IPS-11a (cell line): ENCODE results near the gene ERBIN.
"Not testable (repeated sequence)": the region's sequence is repeated elsewhere in the genome, so short reads cannot be mapped to it uniquely, and the experiment has no call there.

Source experiments
- H3K4me3 ChIP-seq: one replicate; pipeline ENCODE4 v1.5.1; 2013; ENCODE audit warnings: low read depth, low read length, control low read depth

The ERBIN gene

DNA sequence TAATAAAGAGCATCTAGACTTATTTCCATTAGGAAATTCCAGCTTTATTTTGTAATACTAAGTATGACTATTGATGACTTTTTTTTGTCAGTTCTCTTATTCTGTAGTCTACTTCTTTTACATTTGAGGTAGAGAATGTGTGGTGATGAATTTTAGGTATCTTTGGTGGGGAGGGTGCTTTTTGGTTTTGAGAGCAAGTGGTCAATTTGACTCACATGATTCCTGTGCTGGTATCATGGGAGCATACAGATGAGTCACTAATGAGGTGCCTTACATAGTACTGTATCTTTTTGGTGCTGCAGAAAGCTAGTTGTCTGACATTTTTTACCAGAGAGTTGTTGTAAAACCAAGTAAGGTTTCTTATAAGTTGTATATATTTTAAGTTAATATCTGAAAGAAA lies 35.3 kb downstream of the ERBIN start:
- H3K4me3 ChIP-seq = no peak overlapping the region

DNA sequence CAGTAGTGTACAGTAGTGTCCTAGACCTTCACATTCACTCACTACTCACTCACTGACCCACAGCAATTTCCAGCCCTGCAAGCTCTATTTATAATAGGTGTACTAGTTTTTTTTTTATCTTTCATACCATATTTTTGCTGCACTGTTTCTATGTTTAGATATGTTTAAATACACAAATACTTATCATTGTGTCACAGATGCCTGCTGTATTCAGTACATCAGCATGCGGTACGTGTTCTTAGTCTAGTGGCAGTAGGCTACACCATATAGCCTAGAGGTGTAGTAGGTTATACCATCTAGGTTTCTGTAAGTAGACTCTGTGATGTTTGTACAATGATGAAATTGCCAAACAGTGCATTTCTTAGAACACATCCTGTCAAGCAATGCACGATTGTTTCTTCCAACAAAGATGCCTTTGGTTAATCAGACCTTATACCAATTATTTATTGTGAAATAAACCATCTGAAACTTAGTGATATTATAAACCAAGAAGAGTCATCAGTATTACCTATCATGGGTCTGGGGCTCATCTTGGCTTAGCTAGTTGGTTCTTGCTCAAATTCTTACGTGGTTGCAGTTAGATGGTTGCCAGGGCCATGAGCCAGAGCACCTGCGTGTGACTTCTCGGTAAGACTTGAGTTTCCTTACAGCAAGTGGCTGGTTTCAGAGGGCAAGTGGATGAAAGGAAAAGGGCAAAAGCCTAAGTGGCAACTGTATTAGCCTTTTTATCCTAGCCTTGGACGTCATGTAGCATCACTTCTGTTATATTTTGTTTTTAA lies 41.1 kb downstream of the ERBIN start:
- no peak overlapping the region for H3K4me3 ChIP-seq

DNA sequence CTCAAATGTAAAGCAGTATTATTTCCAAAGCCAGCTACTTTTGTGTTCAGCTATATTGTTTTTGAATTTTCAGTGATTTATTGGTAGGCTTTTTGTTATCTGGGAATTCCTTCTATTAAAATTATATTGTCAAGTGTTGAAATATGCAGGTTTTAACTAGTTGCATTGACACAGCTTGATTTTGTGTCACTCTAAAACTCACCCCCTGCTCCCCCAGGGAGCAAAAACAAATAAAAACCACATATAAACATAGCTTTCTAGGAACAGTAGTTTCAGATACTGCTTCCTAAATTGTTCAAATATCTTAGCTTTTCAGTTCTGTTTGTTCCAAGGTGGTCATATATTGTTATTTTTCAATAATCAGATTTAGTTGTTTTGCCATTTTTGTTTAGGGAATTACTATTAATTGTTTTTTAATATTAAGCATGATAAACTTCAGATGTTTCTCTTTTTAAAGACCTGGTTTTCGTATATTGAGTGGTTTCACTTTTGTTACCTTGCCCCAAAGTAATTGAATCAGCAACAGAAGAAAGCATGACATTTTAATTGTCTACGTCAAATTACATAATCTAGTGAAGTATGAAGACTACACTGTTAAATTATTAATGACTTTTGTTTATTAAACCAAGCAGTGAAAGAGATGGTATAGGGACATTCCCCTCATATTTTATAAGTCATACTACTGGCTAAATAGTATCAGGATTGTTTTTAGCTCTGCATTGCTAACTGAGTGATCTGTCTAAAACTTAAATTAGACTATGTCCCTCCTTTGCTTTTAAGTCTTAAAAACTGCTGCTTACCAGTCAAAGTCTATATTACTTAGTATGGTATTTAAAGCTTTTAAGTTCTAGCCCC lies 43.4 kb downstream of the ERBIN start:
- H3K4me3 ChIP-seq = no peak overlapping the region

DNA sequence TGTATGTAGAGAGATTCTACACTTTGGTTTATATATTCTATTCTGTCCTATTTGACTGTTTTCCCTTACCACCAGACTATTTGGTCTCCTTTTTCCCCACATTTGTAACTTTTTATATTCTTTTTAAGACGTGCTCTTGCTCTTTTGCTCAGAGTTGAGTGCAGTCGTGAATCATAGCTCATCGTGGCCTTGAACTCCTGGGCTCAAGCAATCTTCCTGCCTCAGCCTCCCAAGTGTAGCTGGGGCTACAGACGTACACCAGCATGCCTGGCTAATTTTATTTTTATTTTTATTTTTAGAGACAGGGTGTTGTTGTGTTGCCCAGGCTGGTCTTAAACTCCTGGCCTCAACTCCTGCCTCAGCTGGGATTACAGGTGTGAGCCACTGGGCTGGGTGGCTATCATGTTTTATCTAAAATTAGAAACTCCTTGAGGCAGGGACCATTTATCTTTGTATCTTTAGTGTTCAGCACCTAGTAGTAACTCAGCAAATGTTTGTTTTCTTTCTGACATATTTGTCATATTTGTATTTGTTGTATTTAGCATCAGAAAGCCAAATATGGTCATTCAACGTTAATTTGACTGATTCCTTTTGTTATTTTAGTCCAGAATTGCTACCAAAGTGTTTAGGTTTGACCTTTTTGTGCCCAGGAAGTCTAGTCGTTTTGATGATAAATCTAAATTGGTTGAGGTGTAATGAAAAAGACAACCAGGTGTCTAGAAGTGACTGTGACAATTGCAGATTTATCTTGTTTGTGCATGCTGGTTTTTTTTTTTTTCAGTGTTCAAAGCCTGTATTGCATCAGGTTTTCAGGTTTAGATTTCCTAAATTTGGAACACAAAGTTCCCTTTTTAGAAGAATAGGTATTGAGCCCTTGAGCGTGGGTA lies 44.3 kb downstream of the ERBIN start:
- no peak overlapping the region for H3K4me3 ChIP-seq

DNA sequence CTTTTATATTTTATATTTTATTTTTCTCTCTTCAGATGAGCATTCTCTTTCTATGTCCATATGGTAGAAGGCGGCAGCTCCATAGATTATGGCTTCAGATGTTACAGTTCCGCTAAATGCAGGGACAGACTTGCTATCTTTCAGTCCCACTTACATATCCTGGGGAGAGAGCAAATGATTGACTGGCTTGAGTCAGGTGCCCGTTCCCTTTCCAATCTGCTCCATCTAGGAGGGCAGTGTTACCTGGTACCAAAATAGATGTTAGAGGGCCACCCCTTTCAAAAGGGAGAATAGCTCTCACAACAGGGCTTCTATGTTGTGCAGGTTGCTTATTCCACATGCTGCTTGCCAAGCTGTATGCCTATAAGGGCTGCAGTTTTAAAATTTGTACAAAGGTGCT lies 45.3 kb downstream of the ERBIN start:
- H3K4me3 ChIP-seq = no peak overlapping the region

DNA sequence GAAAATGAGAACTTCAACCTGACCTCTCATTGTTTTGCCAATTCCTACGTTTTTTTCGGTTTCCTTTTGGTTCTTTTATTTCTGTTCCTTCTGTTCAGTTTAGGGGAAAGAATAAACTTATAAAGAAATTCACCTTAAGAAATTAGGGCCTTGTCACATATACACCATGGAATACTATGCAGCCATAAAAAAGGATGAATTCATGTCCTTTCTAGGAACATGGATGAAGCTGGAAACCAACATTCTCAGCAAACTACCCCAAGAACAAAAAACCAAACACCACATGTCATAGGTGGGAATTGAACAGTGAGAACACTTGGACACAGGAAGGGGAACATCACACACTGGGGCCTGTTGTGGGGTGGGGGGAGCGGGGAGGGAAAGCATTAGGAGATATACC lies 46.5 kb downstream of the ERBIN start:
- H3K4me3 ChIP-seq = not testable (repeated sequence)

DNA sequence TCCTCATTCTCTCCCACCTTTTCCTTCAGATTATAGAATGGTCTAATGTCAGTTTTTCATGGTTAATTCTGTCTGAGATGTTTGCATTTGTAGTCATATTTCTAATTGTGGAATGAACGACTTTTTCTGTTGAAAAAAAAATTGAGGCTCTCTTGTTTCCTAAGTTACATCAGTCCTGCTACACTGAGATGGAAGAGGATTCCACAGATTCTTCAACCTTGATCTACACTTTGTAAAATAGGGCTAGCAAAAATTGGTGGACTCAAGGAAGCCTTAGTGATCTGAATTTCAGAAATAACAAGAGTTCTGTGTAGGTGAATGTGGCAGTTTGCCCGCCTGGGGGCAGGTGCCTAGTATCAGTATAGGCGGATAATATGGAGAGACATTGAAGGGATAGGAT lies 51.9 kb downstream of the ERBIN start:
- H3K4me3 ChIP-seq = no peak overlapping the region

DNA sequence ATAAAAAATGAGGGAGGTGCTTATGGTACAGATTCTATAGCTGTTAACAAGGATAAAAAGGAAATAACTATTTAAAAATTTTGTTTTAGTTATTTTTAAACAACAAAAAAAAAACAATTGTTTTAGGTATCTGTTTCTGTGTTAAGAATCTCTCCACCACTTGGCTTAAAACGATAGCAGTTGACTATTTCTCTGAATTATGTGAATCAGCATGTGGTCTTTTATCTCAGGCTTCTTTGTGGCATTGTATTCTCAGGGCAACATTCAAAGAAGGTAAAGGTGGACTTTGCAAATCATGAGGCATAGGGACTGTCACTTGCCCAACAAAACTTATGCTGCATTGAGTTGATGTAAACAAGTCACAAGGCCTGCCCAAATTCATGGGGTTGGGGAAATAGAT lies 55.2 kb downstream of the ERBIN start:
- H3K4me3 ChIP-seq = no peak overlapping the region

DNA sequence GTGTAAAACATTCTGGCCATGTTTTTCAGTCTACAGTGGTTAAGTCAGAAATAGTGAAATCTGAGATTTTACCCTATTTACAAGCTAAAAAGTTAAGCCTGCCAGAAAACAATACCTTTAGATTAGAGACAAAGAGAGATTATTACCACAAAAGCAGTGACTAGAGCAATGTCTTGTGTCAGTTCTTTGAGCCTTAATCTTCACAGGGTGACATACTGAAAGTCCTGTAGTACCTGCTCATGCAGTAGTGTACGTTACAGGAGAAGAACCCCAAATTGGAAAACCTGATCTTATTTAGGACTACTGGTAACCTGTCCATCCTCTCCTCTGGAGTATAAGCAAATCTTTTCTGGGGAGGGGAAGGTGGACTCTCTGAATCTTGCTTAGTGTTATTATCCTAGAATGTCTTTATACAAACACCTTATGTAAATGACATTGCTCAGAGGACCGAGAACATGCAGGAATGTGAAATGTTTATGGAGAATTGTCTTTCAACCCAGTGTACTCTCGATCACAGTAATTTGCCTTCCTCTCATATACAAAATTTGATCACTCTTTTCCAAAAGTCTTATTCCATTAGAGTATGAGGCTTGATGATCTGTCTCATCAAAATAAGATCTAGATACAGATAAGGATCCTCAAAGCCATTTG lies 55.7 kb downstream of the ERBIN start:
- no peak overlapping the region for H3K4me3 ChIP-seq

DNA sequence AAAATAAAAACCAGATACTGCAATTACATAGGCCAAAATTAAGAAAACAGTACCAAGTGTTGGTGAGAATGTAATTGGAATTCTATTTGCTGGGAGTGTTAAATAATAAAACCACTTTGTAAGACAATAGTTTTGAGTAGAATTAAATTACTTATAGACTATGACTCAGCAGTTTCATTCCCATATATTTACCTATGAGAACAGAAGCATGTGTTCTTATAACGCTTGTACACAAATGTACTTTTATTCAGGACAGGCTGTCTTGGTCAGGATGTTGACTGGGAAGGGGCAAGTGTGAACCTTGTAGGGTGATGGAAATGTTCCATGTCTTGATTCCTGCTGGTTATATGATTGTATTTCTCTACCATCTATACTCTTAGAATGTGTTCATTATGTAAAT lies 56.3 kb downstream of the ERBIN start:
- no peak overlapping the region for H3K4me3 ChIP-seq

DNA sequence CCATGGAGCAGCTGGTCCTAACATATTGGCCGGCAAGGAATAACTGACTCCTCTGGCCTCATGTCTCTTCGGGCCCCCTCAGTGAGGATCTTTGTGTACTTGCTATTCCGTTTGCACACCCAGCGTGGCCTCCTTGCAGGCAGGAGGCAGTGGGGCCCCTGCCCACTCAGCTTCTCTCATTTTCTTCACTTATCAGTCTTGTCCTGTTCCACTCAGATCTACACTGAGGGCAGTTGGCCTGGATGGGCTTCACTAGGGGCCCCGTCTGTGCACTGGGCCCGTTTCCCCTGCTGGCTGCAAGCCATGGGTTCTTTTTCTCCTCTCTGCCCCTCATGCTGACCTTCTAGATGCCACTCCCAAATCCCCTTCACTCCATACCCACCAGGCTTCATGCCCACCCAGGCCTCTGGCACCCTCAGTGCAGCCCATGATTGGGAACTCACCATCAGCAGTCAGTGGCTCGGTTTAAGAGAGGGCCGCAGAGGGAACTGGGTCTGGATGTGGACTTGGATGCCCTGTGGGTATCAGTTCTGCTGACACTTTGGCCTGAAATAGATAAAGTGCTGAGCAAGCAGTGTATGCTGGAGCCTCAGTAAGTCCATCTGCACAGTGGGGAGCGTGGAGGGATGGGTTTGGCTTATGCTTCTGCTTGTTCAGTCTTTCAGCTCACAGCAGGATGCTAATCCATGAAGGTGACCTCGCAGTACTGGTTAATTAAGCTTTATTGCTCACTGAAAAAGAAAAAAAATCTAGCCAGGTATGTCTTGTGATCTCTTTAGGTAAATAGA lies 57.9 kb downstream of the ERBIN start:
- no peak overlapping the region for H3K4me3 ChIP-seq

DNA sequence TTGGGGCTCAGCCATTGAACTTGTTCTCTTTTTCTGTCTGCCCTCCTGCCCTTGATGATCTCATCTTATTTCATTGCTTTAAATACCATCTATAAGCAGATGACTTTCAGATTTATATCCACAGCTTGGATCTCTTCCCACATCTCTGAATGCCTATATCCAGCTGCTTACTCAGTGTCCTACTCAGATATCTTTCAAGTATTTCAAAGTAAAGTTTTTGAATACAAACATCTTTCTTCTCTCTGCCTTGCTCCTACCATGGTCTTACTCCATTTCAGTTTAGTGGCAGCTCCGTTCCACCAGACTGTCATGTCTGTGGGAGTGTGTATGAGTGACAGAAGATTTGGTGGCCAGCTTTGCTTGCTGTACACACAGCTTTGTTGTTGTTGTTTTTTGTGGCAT lies 59.7 kb downstream of the ERBIN start:
- no peak overlapping the region for H3K4me3 ChIP-seq

DNA sequence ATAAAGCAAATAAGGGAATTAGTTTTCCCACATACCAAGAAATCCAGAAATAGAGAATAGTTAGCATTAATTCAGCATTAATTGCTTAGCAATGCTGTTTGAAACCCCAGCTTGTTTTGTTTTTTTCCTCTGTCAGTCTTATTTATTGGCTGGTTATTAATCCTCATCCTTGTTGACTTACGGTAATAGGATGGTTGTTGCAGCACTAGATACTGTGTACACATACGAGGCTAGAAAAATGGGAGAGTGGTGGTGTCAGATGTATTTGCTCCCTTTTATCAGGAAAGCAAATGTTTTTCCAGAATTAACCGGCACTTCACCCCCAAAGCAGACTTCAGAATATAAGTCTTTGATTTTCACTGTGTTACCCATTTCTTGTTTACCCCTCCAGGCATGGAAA lies 60.4 kb downstream of the ERBIN start:
- H3K4me3 ChIP-seq = no peak overlapping the region

DNA sequence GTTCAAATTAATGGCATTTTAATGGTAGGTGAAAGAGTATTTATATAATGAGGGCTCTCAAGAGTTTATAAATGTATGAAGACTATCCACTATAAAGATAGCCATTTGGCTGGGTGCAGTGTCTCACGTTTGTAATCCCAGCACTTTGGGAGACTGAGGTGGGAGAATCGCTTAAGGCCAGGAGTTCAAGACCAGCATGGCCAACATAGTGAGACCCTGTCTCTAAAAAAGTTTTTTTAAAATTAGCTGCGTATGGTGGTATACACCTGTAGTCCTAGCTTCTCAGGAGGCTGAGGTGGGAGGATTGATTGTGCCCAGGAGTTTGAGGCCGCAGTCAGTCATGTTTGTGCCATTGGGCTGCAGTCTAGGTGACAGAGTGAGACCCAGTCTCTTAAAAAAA lies 61.6 kb downstream of the ERBIN start:
- H3K4me3 ChIP-seq = no peak overlapping the region

DNA sequence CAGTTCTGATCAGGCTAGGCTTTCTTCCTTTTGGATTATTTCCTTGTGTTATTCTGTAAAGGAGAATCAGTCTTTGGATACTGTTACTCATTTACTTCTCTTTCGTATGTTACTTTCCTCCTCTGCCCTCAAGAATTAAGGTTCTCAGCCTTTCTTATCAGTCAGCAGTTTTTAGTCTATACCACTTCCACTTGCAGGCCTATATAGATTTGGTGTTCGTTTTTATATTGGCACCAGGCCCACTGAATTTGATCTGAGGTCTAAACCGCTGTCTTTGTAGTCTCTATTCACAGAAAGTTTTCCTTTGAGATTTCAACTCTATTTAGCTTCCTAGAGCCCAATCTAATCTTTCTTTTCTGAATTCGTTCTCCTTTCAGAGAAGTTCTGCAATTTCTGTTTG lies 62.8 kb downstream of the ERBIN start:
- no peak overlapping the region for H3K4me3 ChIP-seq

DNA sequence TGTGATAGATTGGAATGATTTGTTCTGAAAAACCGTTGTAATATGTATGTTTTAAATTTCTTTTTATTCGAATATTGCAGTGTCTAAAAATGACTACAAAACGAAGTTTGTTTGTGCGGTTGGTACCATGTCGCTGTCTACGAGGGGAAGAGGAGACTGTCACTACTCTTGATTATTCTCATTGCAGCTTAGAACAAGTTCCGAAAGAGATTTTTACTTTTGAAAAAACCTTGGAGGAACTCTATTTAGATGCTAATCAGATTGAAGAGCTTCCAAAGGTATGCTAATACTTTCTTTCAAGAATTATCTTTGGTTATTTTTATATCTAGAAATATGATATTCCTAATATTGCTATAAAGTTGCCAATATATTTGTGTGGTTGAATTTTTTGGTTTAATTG lies 66.3 kb downstream of the ERBIN start:
- H3K4me3 ChIP-seq = no peak overlapping the region

DNA sequence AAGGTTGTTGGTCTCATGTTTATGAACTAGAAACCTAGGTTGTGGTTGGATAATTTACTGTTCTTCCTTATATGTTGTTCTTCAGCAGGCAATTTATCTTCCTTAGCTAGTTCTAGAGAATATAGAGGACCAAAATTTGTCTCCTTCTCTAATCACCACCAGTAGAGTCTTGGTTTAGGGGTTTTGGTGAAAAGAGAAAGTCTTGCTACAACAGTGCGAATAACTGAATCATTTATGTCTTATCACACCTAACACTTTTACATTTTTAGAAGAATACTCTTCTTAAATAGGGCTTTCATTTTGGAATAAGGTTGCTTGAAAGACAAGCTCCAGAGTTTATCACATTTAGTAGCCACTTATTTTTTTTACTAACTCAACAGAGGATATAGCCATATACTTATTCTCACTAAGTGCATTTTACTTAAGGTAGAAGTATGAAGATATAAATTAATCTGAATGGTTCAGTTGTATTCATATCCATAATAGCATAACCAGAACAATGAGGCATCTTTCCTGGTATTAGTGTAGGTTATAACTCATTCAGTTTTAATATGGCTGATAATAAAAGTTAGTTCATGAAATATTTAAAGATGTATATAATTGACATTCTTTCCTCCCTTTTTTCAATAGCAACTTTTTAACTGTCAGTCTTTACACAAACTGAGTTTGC lies 67.9 kb downstream of the ERBIN start:
- H3K4me3 ChIP-seq = no peak overlapping the region

DNA sequence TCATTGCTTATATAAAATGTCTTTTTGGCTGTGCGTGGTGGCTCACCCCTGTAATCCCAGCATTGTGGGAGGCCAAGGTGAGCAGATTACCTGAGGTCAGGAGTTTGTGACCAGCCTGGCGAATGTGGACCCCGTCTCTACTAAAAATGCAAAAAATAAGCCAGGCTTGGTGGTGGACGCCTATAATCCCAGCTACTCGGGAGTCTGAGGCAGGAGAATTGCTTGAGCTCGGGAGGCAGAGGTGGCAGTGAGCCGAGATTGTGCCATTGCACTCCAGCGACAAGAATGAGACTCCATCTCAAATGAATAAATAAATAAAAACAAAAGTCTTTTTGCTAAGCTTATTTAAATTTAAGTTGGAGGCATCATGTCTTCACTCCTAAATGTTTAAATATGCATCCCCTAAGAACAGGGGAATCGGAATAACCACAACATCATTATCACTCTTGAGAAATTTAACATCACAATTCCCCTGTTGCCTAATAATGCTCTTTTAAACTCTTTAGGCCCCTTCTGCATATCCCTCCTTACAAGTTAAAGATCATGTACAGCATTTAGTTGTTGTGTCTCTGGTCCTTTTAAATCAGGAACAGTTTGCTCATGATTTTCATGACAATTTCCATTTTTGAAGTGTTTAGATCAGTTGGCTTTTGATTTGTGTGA lies 72.8 kb downstream of the ERBIN start:
- H3K4me3 ChIP-seq = no peak overlapping the region

DNA sequence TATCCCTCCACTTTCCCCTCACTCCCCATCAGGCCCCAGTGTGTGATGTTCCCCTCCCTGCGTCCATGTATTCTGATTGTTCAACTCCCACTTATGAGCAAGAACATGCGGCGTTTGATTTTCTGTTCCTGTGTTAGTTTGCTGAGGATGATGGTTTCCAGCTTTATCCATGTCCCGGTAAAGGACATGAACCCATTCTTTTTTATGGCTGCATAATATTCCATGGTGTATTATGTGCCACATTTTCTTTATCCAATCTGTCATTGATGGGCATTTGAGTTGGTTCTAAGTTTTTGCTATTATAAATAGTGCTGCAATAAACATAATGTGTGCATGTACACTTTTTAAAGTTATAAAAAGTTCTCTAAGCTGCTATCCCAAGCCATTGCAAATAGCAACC lies 75.6 kb downstream of the ERBIN start:
- no peak overlapping the region for H3K4me3 ChIP-seq
